Stimulated activated CD4-positive, alpha-beta T cell treated with anti-CD3 and anti-CD28 coated beads, Interleukin-4, amount 100 ng/mL, for 24 hours (primary cell): ENCODE data around the gene SLC30A7.

Source experiments
- DNase-seq: peaks from one replicate; pipeline ENCODE4 v3.0.0-alpha.2; 2020

The SLC30A7 gene

DNA sequence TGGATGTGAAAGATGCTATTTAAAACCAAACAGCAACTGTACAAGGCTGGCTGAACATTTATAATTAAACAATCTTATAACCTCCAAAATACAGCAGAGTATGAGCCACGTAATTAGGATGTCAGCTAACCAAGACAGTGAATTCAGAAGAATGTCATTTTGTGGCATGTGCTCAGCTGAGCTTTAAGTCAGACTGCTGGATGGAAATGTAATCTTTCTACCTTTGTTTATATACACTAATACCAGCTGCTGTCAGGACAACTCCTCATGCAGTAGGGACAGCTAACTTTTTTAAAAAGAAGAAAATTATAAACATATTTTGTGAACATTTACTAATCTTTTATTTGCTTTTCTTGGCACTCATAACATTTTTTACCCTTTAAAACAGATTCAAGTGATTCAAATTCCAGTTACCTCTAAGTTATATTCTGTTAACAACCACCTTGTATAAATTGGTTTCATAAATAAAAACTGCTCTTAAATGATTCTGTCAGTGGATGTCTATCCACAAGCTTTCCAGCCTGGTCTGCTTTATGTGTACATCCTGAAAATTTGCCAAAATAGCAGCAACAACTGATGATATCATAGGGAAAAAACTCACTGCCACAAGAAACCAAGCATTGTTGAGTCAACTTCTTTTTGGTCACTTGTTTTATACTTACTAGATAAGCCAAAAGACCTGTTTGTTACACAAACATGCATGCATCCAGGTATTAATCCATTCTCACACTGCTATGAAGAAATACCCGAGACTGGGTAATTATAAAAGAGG is 93.6 kb downstream of the SLC30A7 start:
- DNase-seq, result no peak

DNA sequence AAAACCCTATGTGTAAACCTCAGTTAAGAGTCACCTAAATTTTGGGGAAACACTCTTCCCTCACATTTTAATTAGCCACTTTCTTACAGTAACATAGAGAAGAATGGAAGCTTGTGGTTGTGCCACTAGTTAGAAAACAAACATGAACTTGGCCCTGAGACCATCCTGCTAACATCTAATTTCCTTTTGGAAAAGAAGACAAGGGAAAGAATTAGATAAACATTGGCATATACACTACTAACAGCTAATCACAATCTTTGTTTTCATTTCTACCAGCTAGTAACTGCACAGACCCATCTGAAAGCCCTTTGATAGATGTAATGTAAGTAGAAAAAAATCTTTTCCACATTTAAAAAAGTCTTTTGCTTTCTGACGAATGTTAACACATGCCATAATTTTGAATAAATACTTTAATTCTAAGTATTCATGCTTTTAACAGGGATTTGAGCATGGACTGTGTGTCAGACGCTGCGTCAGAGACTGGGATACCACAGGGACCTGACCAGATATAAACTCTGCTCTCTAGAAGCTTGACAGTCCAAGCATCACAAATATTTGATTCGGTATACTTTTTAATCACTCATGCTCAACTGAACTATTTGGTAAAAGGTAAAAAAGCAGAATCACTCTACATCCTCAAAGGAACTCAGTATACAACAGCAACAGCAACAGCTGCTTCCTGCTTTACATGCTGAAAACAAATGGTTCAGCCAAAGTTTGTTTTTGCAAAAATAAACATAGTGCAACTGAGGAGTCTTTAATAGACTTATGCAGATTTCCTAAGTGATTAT is 99.5 kb downstream of the SLC30A7 start:
- no peak for DNase-seq

GRCh38 chr1:100998426-100998825 is 102.5 kb downstream of the SLC30A7 start:
- no peak for DNase-seq

GRCh38 chr1:101000131-101000873 is 104.4 kb downstream of the SLC30A7 start:
- no peak for DNase-seq

- no peak for DNase-seq
Measured at GRCh38 chr1:101002551-101002950, 106.7 kb downstream of the SLC30A7 start.

- no peak for DNase-seq
Measured at GRCh38 chr1:101003012-101003650, 107.2 kb downstream of the SLC30A7 start.

DNA sequence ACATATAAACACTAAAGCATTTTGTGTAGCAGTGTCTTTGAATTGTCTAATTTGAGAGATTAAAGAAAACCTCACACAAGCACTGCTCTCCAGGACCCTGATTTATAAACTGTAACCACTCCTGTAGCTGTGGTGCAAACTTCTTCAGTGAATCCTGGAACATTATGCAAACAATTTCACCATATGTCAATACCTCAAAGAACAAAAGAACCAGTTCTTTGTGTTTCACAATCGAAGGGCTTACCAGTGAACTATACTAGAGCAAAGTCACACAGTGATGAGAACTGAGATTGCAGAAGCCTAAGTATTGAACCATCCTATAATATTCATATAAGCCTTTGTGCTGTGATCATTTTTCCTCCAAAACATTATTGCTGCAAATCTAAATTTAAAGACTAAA is 108.2 kb downstream of the SLC30A7 start:
- no peak for DNase-seq

DNA sequence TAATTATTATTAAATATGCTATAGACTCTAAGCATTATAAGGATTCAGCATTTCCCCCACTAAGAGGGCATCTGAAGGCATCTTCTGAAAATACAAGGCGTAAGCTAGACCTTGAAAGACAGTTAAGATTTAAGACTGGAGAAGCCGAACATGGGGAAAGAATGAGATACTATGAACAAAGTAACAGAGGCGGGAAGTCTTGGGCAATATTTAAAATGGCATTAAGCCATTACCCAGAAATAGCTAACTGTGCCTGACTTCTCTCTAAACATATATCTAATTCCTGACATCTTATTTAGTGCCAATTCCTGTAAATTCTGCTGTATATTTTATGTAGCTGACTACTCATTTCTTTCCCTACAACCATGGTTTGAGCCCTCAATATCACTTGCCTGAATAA is 108.8 kb downstream of the SLC30A7 start:
- no peak for DNase-seq

GRCh38 chr1:101005183-101005582 is 109.3 kb downstream of the SLC30A7 start:
- no peak for DNase-seq

DNA sequence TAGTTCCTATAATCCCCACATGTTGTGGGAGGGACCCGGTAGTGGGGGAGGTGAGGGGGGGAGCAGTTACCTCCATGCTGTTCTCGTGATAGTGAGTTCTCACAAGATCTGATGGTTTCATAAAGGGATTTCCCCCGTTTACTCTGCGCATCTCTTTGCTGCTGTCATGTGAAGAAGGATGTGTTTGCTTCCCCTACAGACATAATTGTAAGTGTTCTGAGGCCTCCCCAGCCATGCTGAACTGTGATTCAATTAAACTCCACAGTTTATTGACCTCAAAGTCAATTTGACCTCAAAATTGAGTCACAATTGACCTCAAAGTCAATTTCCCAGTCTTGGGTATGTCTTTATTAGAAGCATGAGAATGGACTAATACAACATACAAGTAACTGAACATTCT is 110.0 kb downstream of the SLC30A7 start:
- DNase-seq, result peak; percentile 5

DNA sequence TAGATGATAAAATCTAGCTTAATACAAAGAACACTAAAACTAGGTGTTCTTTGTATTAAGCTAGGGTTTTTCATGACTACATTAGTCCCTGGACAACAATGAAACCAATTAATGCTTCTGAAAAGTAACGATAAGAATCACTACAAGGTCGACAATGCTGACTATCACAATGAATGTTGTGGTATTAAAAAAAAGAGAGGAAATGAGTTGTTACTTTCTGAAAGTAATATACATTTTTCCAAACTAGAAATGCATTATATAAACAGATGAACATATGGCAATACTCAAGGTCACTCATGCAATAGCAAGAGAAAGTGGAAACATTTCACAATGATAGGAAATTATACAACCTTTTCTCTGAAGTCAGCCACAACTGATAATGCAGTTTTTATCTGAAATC is 110.7 kb downstream of the SLC30A7 start:
- DNase-seq, result no peak

DNA sequence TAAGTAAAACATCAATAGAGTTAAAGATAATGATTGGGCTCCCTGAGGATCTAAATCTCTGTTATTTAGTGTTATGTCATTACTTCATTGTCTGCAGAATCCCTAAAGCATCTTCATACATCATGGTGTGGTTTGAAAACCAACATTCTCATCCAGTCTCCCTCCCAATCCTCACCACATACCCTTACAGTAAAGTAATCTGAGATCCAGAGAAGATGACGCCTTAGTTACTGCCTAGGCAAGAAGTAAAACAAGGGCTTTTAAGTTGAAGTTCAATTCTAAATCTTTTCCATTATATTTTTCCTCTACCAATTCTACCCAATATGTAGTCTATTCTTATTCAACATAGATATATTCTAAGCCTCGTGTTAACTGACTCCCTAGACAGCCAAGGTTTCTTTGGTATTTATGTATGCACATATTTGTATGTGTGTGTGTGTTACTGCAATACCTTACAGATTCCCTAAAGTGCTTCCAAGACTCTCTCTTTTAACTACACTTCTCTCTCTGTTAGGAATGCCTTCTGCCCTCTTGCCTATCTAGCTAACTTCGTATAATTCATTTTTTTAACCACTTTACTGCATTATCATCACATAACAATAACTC is 112.4 kb downstream of the SLC30A7 start:
- DNase-seq, result no peak

DNA sequence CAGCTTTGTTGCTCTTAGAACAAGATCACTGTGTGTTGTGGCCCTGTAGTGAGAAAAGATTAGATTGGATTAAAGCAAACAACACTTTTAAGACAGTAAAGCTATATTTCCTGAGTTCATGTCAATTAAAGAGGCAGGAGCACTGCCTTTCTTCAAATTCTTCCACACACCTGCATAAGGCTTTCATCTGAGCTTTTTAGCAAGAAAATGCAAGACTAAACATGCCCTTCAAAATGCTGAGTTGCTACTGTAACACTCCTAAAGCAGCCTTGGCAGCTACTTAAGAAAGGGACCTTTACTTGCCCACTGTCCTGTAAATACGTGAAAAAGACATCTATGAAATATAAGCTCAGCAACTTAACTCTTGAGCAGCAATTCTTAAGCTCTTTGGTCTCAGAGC is 117.9 kb downstream of the SLC30A7 start:
- no peak for DNase-seq

DNA sequence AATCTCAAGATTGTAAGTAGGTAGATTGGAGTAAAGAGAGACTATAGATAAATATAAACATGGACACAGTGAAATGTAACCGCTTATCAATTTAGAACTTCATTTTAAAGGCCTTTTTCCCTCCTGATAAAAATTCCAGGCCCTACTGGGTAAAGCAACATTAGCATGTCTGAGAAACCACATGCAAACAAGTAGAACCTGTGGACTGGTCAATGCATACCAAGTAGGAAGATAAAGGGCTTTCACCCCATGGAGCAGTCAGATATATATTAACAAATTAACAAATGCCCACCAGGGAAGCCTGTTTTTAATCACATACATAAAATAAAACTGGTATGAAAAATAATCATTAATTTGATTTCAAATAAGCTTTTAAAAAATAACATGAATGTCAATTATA is 121.6 kb downstream of the SLC30A7 start:
- DNase-seq, result no peak

- no peak for DNase-seq
Measured at GRCh38 chr1:101022294-101022693, 126.4 kb downstream of the SLC30A7 start.

- peak; percentile 25 for DNase-seq
Measured at GRCh38 chr1:101025283-101025656, 129.4 kb downstream of the SLC30A7 start.

GRCh38 chr1:101025657-101026429 is 130.0 kb downstream of the SLC30A7 start, which contains the start of gene DPH5:
Gene DPH5 (minus strand): TSS chr1:101025784. CDS start chr1:101025443, 341 bp downstream.
- DNase-seq, result peak; percentile 92

DNA sequence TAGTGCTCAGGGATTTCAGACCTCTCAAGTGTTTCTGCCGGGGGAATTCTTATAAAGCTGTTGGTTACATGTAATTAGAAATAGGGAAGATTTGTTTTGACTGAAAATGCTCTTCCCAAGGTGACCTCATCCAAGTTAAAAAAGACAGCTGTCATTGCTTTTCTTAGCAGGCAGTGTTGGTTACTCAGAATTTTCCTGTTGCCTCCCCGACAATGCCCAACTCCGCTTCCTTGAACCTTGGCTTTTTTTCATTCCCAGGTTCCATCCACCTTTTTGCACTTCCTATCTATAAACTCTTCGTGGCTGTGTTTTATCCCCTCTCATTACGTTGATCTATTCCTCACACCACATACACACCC is 130.5 kb downstream of the SLC30A7 start:
- no peak for DNase-seq

- DNase-seq, result no peak
Measured at GRCh38 chr1:101027194-101027772, 131.4 kb downstream of the SLC30A7 start.

- no peak for DNase-seq
Measured at GRCh38 chr1:101028466-101028865, 132.6 kb downstream of the SLC30A7 start.

- no peak for DNase-seq
Measured at GRCh38 chr1:101029184-101029583, 133.3 kb downstream of the SLC30A7 start.
